ENCODE results near the gene RALGPS1. TPM values are rescaled to one million over a fixed set of nuclear protein-coding genes. Genes with fewer than 3 reads are reported as not detected.

RALGPS1 gene
- polyA plus RNA-seq, 3 donors = 0.60 to 4.6 (median 1.3) TPM

DNA sequence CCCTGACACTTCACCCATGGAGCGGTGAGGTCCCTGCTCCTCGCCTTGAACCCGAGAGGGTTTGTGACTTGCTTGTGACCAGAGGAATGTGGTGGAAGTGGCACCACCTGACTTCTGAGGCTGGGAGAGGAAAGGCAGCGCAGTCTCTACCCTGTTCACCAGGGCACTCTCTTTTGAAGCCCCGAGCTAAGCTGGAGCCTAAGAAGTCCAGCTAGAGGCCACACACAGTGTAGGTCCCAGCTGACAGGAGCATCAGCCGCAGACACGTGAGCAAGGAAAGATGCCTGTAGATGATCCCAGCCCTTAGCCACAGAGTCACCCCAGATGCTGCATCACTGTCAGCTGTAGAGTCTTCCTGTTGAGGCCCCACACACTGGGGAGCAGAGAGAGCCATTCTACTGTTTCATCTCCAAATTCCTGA is 209.5 kb downstream of the RALGPS1 start:
- H3K4me1 Mint-ChIP-seq = peaks cover 16% of the 10 kb centered on the region
- WGBS (ENCODE audit: insufficient coverage) = 100% methylated on average over 3 of the region's 7 CpGs
- peaks cover 0 to 10% (median 1%) of the 10 kb centered on the region in 7 donors for H3K9me3 Mint-ChIP-seq
- no peak overlapping the region for H3K27ac Mint-ChIP-seq
- no peak overlapping the region for H3K9ac ChIP-seq (ENCODE audit: insufficient read depth, low read length, poor library complexity, severe bottlenecking)
- peaks cover 24 to 55% of the 10 kb centered on the region in 2 donors for H3K27me3 ChIP-seq (ENCODE audit: control insufficient read depth in 2 of 2, insufficient read depth in 2 of 2, low read length in 2 of 2)
- H3K36me3 Mint-ChIP-seq = no peaks in the 10 kb centered on the region
- H4K20me1 ChIP-seq (ENCODE audit: insufficient read depth, low read length) = no peaks in the 10 kb centered on the region
- TF ChIP-seq, protein P1, sequence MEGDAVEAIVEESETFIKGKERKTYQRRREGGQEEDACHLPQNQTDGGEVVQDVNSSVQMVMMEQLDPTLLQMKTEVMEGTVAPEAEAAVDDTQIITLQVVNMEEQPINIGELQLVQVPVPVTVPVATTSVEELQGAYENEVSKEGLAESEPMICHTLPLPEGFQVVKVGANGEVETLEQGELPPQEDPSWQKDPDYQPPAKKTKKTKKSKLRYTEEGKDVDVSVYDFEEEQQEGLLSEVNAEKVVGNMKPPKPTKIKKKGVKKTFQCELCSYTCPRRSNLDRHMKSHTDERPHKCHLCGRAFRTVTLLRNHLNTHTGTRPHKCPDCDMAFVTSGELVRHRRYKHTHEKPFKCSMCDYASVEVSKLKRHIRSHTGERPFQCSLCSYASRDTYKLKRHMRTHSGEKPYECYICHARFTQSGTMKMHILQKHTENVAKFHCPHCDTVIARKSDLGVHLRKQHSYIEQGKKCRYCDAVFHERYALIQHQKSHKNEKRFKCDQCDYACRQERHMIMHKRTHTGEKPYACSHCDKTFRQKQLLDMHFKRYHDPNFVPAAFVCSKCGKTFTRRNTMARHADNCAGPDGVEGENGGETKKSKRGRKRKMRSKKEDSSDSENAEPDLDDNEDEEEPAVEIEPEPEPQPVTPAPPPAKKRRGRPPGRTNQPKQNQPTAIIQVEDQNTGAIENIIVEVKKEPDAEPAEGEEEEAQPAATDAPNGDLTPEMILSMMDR (IDR thresholded peaks at IDR 0.05) = no peak
- no peak overlapping the region for H3K4me3 ChIP-seq (replicated peaks in 1 of 3; ENCODE audit: low read depth in 2 of 3, low read length in 3 of 3)
- peaks cover 0 to 3% of the 10 kb centered on the region in 2 donors for H3K4me1 ChIP-seq (ENCODE audit: control insufficient read depth in 1 of 2, insufficient read depth in 2 of 2, low read length in 2 of 2)
- peak overlapping the region in 1 of 2 donors; percentile 68 for H3K4me3 Mint-ChIP-seq
- H3K36me3 ChIP-seq (replicated peaks in 1 of 2; ENCODE audit: control insufficient read depth in 1 of 2, insufficient read depth in 2 of 2, low read length in 2 of 2) = no peaks in the 10 kb centered on the region
- H3K27ac ChIP-seq (ENCODE audit: low read depth in 1 of 2, low read length in 2 of 2) = no peak overlapping the region
- H2AFZ ChIP-seq (ENCODE audit: insufficient read depth, low read depth, low read length, poor library complexity, severe bottlenecking) = no peak overlapping the region
- peaks cover 42 to 73% (median 66%) of the 10 kb centered on the region in 3 donors for H3K27me3 Mint-ChIP-seq (ENCODE audit: low read depth in 3 of 3)
- peaks cover 2 to 3% of the 10 kb centered on the region in 2 donors for H3K9me3 ChIP-seq (replicated peaks in 1 of 2; ENCODE audit: control insufficient read depth in 1 of 2, insufficient read depth in 1 of 2, low read length in 2 of 2)
- H3K79me2 ChIP-seq (ENCODE audit: insufficient read depth, low read length) = no peaks in the 10 kb centered on the region
- H3K4me2 ChIP-seq (replicated peaks; ENCODE audit: extremely low read depth, low read length, poor library complexity, severe bottlenecking) = no peak overlapping the region
- intact Hi-C loops (cut with micrococcal nuclease) = no loop called here
- DNase-seq = no peak

- Histone ChIP-seq H3K9ac (ENCODE audit: insufficient read depth, low read length, poor library complexity, severe bottlenecking) (no peak overlapping the region), H3K27ac (ENCODE audit: low read depth in 1 of 2, low read length in 2 of 2) (no peak overlapping the region), H2AFZ (ENCODE audit: insufficient read depth, low read depth, low read length, poor library complexity, severe bottlenecking) (no peak overlapping the region), H3K4me2 (replicated peaks; ENCODE audit: extremely low read depth, low read length, poor library complexity, severe bottlenecking) (no peak overlapping the region), H3K36me3 (replicated peaks in 1 of 2; ENCODE audit: control insufficient read depth in 1 of 2, insufficient read depth in 2 of 2, low read length in 2 of 2) (no peaks in the 10 kb centered on the region), H3K79me2 (ENCODE audit: insufficient read depth, low read length) (no peaks in the 10 kb centered on the region), H4K20me1 (ENCODE audit: insufficient read depth, low read length) (no peaks in the 10 kb centered on the region), H3K27me3 (ENCODE audit: control insufficient read depth in 2 of 2, insufficient read depth in 2 of 2, low read length in 2 of 2) (peaks cover 24 to 55% of the 10 kb centered on the region in 2 donors), H3K4me3 (replicated peaks in 1 of 3; ENCODE audit: low read depth in 2 of 3, low read length in 3 of 3) (no peak overlapping the region), H3K4me1 (ENCODE audit: control insufficient read depth in 1 of 2, insufficient read depth in 2 of 2, low read length in 2 of 2) (peaks cover 0 to 3% of the 10 kb centered on the region in 2 donors), H3K9me3 (replicated peaks in 1 of 2; ENCODE audit: control insufficient read depth in 1 of 2, insufficient read depth in 1 of 2, low read length in 2 of 2) (peaks cover 2 to 3% of the 10 kb centered on the region in 2 donors)
- H3K4me1 Mint-ChIP-seq = peaks cover 16% of the 10 kb centered on the region
- peaks cover 41 to 71% (median 63%) of the 10 kb centered on the region in 3 donors for H3K27me3 Mint-ChIP-seq (ENCODE audit: low read depth in 3 of 3)
- intact Hi-C loops (cut with micrococcal nuclease) = no loop called here
- H3K36me3 Mint-ChIP-seq = no peaks in the 10 kb centered on the region
- DNase-seq = no peak
- TF ChIP-seq, protein P1 (IDR thresholded peaks at IDR 0.05) = no peak
- no peak overlapping the region for H3K27ac Mint-ChIP-seq
- no CpG with 5 or more reads among the region's 2 CpGs for WGBS (ENCODE audit: insufficient coverage)
- H3K4me3 Mint-ChIP-seq = peak overlapping the region in 1 of 2 donors; percentile 24
- H3K9me3 Mint-ChIP-seq = peaks cover 0 to 10% (median 1%) of the 10 kb centered on the region in 7 donors
Observed at GRCh38 chr9:127124792-127125191, 210.2 kb downstream of the RALGPS1 start.

Measured in CD14-positive monocyte (primary cell).